Activated naive CD4-positive, alpha-beta T cell treated with anti-CD3 and anti-CD28 coated beads for 36 hours (primary cell): ENCODE data around the gene RNU1-4. TPM values are rescaled to one million over a fixed set of nuclear protein-coding genes. Genes with fewer than 3 reads are reported as not detected.
"Not testable (repeated sequence)": the region's sequence is repeated elsewhere in the genome, so short reads cannot be mapped to it uniquely, and the experiment has no call there.

Experiments
- CTCF ChIA-PET: fragments of 350-600 bp; sonication (Branson Sonifier 250); formaldehyde crosslinking; loops from one replicate; lab custom pipeline; 2021; ENCODE audit warnings: antibody characterized with exemption; lab: Charles Lee
- DNase-seq: peaks from one replicate; pipeline ENCODE4 v3.0.0-alpha.2; 2020
- H3K27ac Mint-ChIP-seq: one replicate; pipeline ENCODE4 v1.8.0; 2021; ENCODE audit warnings: mild to moderate bottlenecking, mixed read lengths
- H3K27me3 Mint-ChIP-seq: one replicate; pipeline ENCODE4 v1.8.0; 2021; ENCODE audit warnings: low read depth, mixed read lengths
- H3K36me3 Mint-ChIP-seq: one replicate; pipeline ENCODE4 v1.8.0; 2021; ENCODE audit warnings: low read depth, mixed read lengths
- H3K4me1 Mint-ChIP-seq: one replicate; pipeline ENCODE4 v1.8.0; 2021; ENCODE audit warnings: low read depth, mixed read lengths
- H3K4me3 Mint-ChIP-seq: one replicate; pipeline ENCODE4 v1.8.0; 2021; ENCODE audit warnings: mild to moderate bottlenecking, moderate library complexity, mixed read lengths
- H3K9me3 Mint-ChIP-seq: one replicate; pipeline ENCODE4 v1.8.0; 2021; ENCODE audit warnings: mixed read lengths
- intact Hi-C: fragments of 100-400 bp; cut with micrococcal nuclease; formaldehyde crosslinking; loops from one replicate; pipeline ENCODE4 v1.15.1; 2023
- total RNA-seq, 2 experiments: library from RNA; stranded (reverse); gene quantifications; one replicate each; pipeline ENCODE4 v1.2.3, GENCODE V29; 2021

The RNU1-4 gene
- total RNA-seq, 2 experiments from 2014 or later = 1,341 to 1,386 TPM

- H3K9me3 Mint-ChIP-seq, intact Hi-C loops, H3K27ac Mint-ChIP-seq, CTCF ChIA-PET, DNase-seq, H3K36me3 Mint-ChIP-seq, H3K4me1 Mint-ChIP-seq, H3K4me3 Mint-ChIP-seq: not testable (repeated sequence)
- peaks cover 13% of the 10 kb centered on the region for H3K27me3 Mint-ChIP-seq
Observed at GRCh38 chr1:16770139-16770759, 29.9 kb downstream of the RNU1-4 start.

- H3K4me1 Mint-ChIP-seq, CTCF ChIA-PET, H3K4me3 Mint-ChIP-seq, H3K36me3 Mint-ChIP-seq, intact Hi-C loops, H3K9me3 Mint-ChIP-seq, DNase-seq, H3K27ac Mint-ChIP-seq: not testable (repeated sequence)
- peaks cover 11% of the 10 kb centered on the region for H3K27me3 Mint-ChIP-seq
Observed at GRCh38 chr1:16770896-16771446, 30.7 kb downstream of the RNU1-4 start.

GRCh38 chr1:16772275-16773204 is 32.2 kb downstream of the RNU1-4 start:
- H3K27me3 Mint-ChIP-seq = peaks cover 11% of the 10 kb centered on the region
- H3K27ac Mint-ChIP-seq, H3K9me3 Mint-ChIP-seq, CTCF ChIA-PET, H3K36me3 Mint-ChIP-seq, DNase-seq, intact Hi-C loops, H3K4me3 Mint-ChIP-seq, H3K4me1 Mint-ChIP-seq: not testable (repeated sequence)

- H3K4me1 Mint-ChIP-seq, H3K9me3 Mint-ChIP-seq, H3K27ac Mint-ChIP-seq, intact Hi-C loops, DNase-seq, H3K4me3 Mint-ChIP-seq, H3K36me3 Mint-ChIP-seq, CTCF ChIA-PET: not testable (repeated sequence)
- peaks cover 11% of the 10 kb centered on the region for H3K27me3 Mint-ChIP-seq
Observed at GRCh38 chr1:16773205-16773596, 32.9 kb downstream of the RNU1-4 start.

GRCh38 chr1:16773723-16774122 is 33.4 kb downstream of the RNU1-4 start:
- H3K4me3 Mint-ChIP-seq, intact Hi-C loops, CTCF ChIA-PET, H3K27ac Mint-ChIP-seq, DNase-seq, H3K9me3 Mint-ChIP-seq, H3K36me3 Mint-ChIP-seq, H3K4me1 Mint-ChIP-seq: not testable (repeated sequence)
- H3K27me3 Mint-ChIP-seq = peaks cover 11% of the 10 kb centered on the region

- H3K4me1 Mint-ChIP-seq, H3K36me3 Mint-ChIP-seq, DNase-seq, H3K9me3 Mint-ChIP-seq, CTCF ChIA-PET, H3K4me3 Mint-ChIP-seq, intact Hi-C loops, H3K27ac Mint-ChIP-seq: not testable (repeated sequence)
- H3K27me3 Mint-ChIP-seq = peaks cover 14% of the 10 kb centered on the region
Observed at GRCh38 chr1:16774773-16775172, 34.5 kb downstream of the RNU1-4 start.

- peaks cover 16% of the 10 kb centered on the region for H3K27me3 Mint-ChIP-seq
- H3K9me3 Mint-ChIP-seq, CTCF ChIA-PET, H3K4me1 Mint-ChIP-seq, intact Hi-C loops, H3K36me3 Mint-ChIP-seq, DNase-seq, H3K27ac Mint-ChIP-seq, H3K4me3 Mint-ChIP-seq: not testable (repeated sequence)
Observed at GRCh38 chr1:16775290-16775689, 35.0 kb downstream of the RNU1-4 start.

- CTCF ChIA-PET, H3K9me3 Mint-ChIP-seq, H3K4me1 Mint-ChIP-seq: not testable (repeated sequence)
Observed at GRCh38 chr1:16776248-16776647, 35.9 kb downstream of the RNU1-4 start.

GRCh38 chr1:16776835-16777234 is 36.5 kb downstream of the RNU1-4 start:
- peaks cover 17% of the 10 kb centered on the region for H3K27me3 Mint-ChIP-seq
- CTCF ChIA-PET, H3K4me1 Mint-ChIP-seq, H3K27ac Mint-ChIP-seq, intact Hi-C loops, H3K9me3 Mint-ChIP-seq, H3K36me3 Mint-ChIP-seq, DNase-seq, H3K4me3 Mint-ChIP-seq: not testable (repeated sequence)

More at GRCh38 chr1:16776248-16776647, 35.9 kb downstream of the RNU1-4 start:
- H3K27ac Mint-ChIP-seq, DNase-seq, H3K36me3 Mint-ChIP-seq, intact Hi-C loops, H3K4me3 Mint-ChIP-seq: not testable (repeated sequence)
- peaks cover 17% of the 10 kb centered on the region for H3K27me3 Mint-ChIP-seq

GRCh38 chr1:16777821-16778220 is 37.5 kb downstream of the RNU1-4 start:
- intact Hi-C loops, DNase-seq, H3K27ac Mint-ChIP-seq, CTCF ChIA-PET, H3K4me1 Mint-ChIP-seq, H3K36me3 Mint-ChIP-seq, H3K4me3 Mint-ChIP-seq, H3K9me3 Mint-ChIP-seq: not testable (repeated sequence)
- peaks cover 14% of the 10 kb centered on the region for H3K27me3 Mint-ChIP-seq

GRCh38 chr1:16779525-16779924 is 39.2 kb downstream of the RNU1-4 start:
- H3K27ac Mint-ChIP-seq, H3K9me3 Mint-ChIP-seq, CTCF ChIA-PET, H3K4me1 Mint-ChIP-seq, DNase-seq, H3K27me3 Mint-ChIP-seq, intact Hi-C loops, H3K4me3 Mint-ChIP-seq, H3K36me3 Mint-ChIP-seq: not testable (repeated sequence)

GRCh38 chr1:16781033-16781432 is 40.7 kb downstream of the RNU1-4 start:
- H3K4me1 Mint-ChIP-seq, intact Hi-C loops, H3K9me3 Mint-ChIP-seq, CTCF ChIA-PET, H3K27ac Mint-ChIP-seq, H3K36me3 Mint-ChIP-seq, DNase-seq, H3K27me3 Mint-ChIP-seq, H3K4me3 Mint-ChIP-seq: not testable (repeated sequence)
